ENCODE data around the gene RHOB. TPM values are rescaled to one million over a fixed set of nuclear protein-coding genes. Genes with fewer than 3 reads are reported as not detected.

RHOB gene
- polyA plus RNA-seq, 1 of the 3 experiments (the other 2 are of a cell fraction), result 50.3 TPM

- no peaks in the 10 kb centered on the region for H3K36me3 ChIP-seq (replicated peaks in 1 of 2; ENCODE audit: control insufficient read depth in 1 of 2, insufficient read depth in 2 of 2, low read length in 1 of 2)
- H3K4me3 ChIP-seq (ENCODE audit: low read depth in 2 of 2, low read length in 1 of 2), result no peak overlapping the region
- ChIA-PET POLR2A (interaction anchor here (1.8 kb wide), 1 partner anchor 47 kb away, joined by 11 read pairs; the partner anchor contains the start of gene RHOB), CTCF (interaction anchor here (0.9 to 2.2 kb wide), 6 partner anchors 22 to 141 kb away, joined by 3 to 7 read pairs (median 4); no protein-coding TSS in a partner anchor)
- H2AFZ ChIP-seq (ENCODE audit: low read depth), result no peak overlapping the region
- H3K27ac ChIP-seq (ENCODE audit: low read depth in 2 of 2, low read length in 1 of 2), result no peak overlapping the region
- H3K4me2 ChIP-seq, result peak overlapping the region; percentile 2; the same call in 1 of the 2 replicates
- DNase-seq, result no peak
- no peaks in the 10 kb centered on the region for H3K9me2 ChIP-seq
- no peaks in the 10 kb centered on the region for H3F3A ChIP-seq (replicated peaks; ENCODE audit: insufficient read depth)
- no peaks in the 10 kb centered on the region for H4K20me1 ChIP-seq (ENCODE audit: insufficient read depth)
- no peak overlapping the region for H3K9ac ChIP-seq
- H3K27me3 ChIP-seq (ENCODE audit: insufficient read depth), result no peaks in the 10 kb centered on the region
- no peaks in the 10 kb centered on the region for H3K79me2 ChIP-seq (ENCODE audit: insufficient read depth)
- H3K4me1 ChIP-seq (ENCODE audit: control insufficient read depth in 1 of 2, insufficient read depth in 2 of 2, low read depth in 1 of 2, low read length in 1 of 2), result peaks cover 19 to 38% of the 10 kb centered on the region in 2 experiments
- WGBS (ENCODE audit: low lambda C conversion rate), result 24% methylated on average over 1 of the region's 1 CpG
- no peaks in the 10 kb centered on the region for H3K9me3 ChIP-seq
- peak; percentile 30; the same call in 1 of the 2 replicates for TF ChIP-seq GATA2 (CRISPR knock-in tag; IDR thresholded peaks at IDR 0.05)
- TF ChIP-seq ZBTB33 (IDR thresholded peaks at IDR 0.05; ENCODE audit: borderline replicate concordance, low read depth), result no peak
- TF ChIP-seq POLR2AphosphoS5 (IDR thresholded peaks at IDR 0.05; ENCODE audit: low read depth, low read length), result peak; percentile 30; the same call in 1 of the 2 replicates
- TF ChIP-seq TEAD4 (IDR thresholded peaks at IDR 0.05; ENCODE audit: borderline replicate concordance, insufficient read depth), result peak; percentile 56; the same call in 1 of the 2 replicates
- no peak for TF ChIP-seq EZH2phosphoT487 (IDR thresholded peaks at IDR 0.05; ENCODE audit: borderline replicate concordance, low read depth)
- TF ChIP-seq, protein P1, sequence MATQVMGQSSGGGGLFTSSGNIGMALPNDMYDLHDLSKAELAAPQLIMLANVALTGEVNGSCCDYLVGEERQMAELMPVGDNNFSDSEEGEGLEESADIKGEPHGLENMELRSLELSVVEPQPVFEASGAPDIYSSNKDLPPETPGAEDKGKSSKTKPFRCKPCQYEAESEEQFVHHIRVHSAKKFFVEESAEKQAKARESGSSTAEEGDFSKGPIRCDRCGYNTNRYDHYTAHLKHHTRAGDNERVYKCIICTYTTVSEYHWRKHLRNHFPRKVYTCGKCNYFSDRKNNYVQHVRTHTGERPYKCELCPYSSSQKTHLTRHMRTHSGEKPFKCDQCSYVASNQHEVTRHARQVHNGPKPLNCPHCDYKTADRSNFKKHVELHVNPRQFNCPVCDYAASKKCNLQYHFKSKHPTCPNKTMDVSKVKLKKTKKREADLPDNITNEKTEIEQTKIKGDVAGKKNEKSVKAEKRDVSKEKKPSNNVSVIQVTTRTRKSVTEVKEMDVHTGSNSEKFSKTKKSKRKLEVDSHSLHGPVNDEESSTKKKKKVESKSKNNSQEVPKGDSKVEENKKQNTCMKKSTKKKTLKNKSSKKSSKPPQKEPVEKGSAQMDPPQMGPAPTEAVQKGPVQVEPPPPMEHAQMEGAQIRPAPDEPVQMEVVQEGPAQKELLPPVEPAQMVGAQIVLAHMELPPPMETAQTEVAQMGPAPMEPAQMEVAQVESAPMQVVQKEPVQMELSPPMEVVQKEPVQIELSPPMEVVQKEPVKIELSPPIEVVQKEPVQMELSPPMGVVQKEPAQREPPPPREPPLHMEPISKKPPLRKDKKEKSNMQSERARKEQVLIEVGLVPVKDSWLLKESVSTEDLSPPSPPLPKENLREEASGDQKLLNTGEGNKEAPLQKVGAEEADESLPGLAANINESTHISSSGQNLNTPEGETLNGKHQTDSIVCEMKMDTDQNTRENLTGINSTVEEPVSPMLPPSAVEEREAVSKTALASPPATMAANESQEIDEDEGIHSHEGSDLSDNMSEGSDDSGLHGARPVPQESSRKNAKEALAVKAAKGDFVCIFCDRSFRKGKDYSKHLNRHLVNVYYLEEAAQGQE (IDR thresholded peaks at IDR 0.05; ENCODE audit: low read depth, low read length), result no peak
- TF ChIP-seq JUND (IDR thresholded peaks at IDR 0.05), result peak; percentile 35
- no peak for TF ChIP-seq SIN3A (IDR thresholded peaks at IDR 0.05; ENCODE audit: borderline replicate concordance, low read depth, low read length)
- TF ChIP-seq YY1 (IDR thresholded peaks at IDR 0.05; ENCODE audit: low read depth), result no peak
- no peak for TF ChIP-seq TAF1 (IDR thresholded peaks at IDR 0.05; ENCODE audit: borderline replicate concordance, low read depth, low read length)
- no peak for TF ChIP-seq MXI1 (IDR thresholded peaks at IDR 0.05; ENCODE audit: low read depth, low read length)
- TF ChIP-seq FOXJ3 (CRISPR knock-in tag; IDR thresholded peaks at IDR 0.05), result no peak
- TF ChIP-seq, protein P2, sequence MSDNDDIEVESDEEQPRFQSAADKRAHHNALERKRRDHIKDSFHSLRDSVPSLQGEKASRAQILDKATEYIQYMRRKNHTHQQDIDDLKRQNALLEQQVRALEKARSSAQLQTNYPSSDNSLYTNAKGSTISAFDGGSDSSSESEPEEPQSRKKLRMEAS (IDR thresholded peaks at IDR 0.05; ENCODE audit: low read depth), result 0 out of 2 replicates have a peak, but pooled peaks have one; percentile 22
- peak; percentile 37; the same call in 1 of the 2 replicates for TF ChIP-seq RXRA (IDR thresholded peaks at IDR 0.05; ENCODE audit: borderline replicate concordance, low read depth)
- TF ChIP-seq EP300 (IDR thresholded peaks at IDR 0.05; ENCODE audit: borderline replicate concordance in 1 of 2, low read depth in 1 of 2, low read length in 1 of 2), result peak in 1 of 2 experiments; percentile 56; a peak in 1 of 4 replicates
- TF ChIP-seq ELF1 (IDR thresholded peaks at IDR 0.05), result no peak
- TF ChIP-seq RCOR1 (IDR thresholded peaks at IDR 0.05; ENCODE audit: low read length), result no peak
- peak; percentile 66; the same call in 1 of the 2 replicates for TF ChIP-seq PBX3 (IDR thresholded peaks at IDR 0.05)
- TF ChIP-seq NFIC (IDR thresholded peaks at IDR 0.05; ENCODE audit: borderline replicate concordance), result peak; percentile 55; the same call in 1 of the 2 replicates
- TF ChIP-seq FOXM1 (IDR thresholded peaks at IDR 0.05; ENCODE audit: low read depth), result no peak
- TF ChIP-seq RAD21 (IDR thresholded peaks at IDR 0.05; ENCODE audit: low read length), result no peak
- TF ChIP-seq MEF2A (IDR thresholded peaks at IDR 0.05; ENCODE audit: borderline replicate concordance, low read depth), result no peak; the same call in 1 of the 2 replicates
- TF ChIP-seq NRF1 (IDR thresholded peaks at IDR 0.05; ENCODE audit: low read depth, low read length), result no peak
- TF ChIP-seq TCF12 (IDR thresholded peaks at IDR 0.05), result peak; percentile 87
- TF ChIP-seq CHD2 (IDR thresholded peaks at IDR 0.05; ENCODE audit: low read length, partially characterized antibody), result no peak
- no peak for TF ChIP-seq USF1 (IDR thresholded peaks at IDR 0.05; ENCODE audit: borderline replicate concordance, low read depth)
- no peak for TF ChIP-seq RFX5 (IDR thresholded peaks at IDR 0.05; ENCODE audit: low read length)
Observed at GRCh38 chr2:20494241-20494640, 47.4 kb downstream of the RHOB start.

Measured in SK-N-SH (cell line).